K562 (cell line): Measurements from ENCODE around the gene IGF2. TPM values are rescaled to one million over a fixed set of nuclear protein-coding genes. Genes with fewer than 3 reads are reported as not detected.

ENCODE experiments used
- ATAC-seq: fragments of 200-7000 bp; cut with Tn5 transposase; 3 replicates; pipeline ENCODE4 v1.9.1; 2020; ENCODE audit warnings: moderate library complexity
- BruUV-seq: library from RNA; stranded (reverse); fragments of 400-500 nt; replicated peaks from 2 replicates; lab custom pipeline; 2021; lab: Mats Ljungman, UMichigan
- CTCF ChIA-PET: fragments of 300-600 bp; formaldehyde crosslinking; extraction: SDS; loops from one replicate; lab custom pipeline; 2021; ENCODE audit warnings: low intra/inter-chr PET ratio; lab: Yijun Ruan, JAX
- POLR2A ChIA-PET: fragments of 300-600, 350-650 bp; sonication (Branson Sonifier 250); formaldehyde crosslinking; extraction: SDS; loops from one replicate; lab custom pipeline; 2021; ENCODE audit warnings: antibody characterized with exemption, inconsistent platforms; lab: Yijun Ruan, JAX
- DNase-seq, 4 experiments: peaks; one replicate each; pipeline versions ENCODE4 v3.0.0 to v3.0.0-alpha.2; 2011 to 2018; ENCODE audit warnings: low spot score in 3 of 4, mixed read lengths in 3 of 4; ENCODE audit errors: extremely low read depth in 1 of 4
- FAIRE-seq: peaks from 2 replicates; lab custom pipeline; 2011; peaks lifted over from hg19 to GRCh38; lab: Jason Lieb, UNC
- H2AFZ ChIP-seq: 2 replicates; pipeline ENCODE4 v1.6.0; 2011; ENCODE audit warnings: low read depth, low read length, control low read depth, inconsistent platforms
- H3K27ac ChIP-seq: fragments of 200-600 bp; 3 replicates; pipeline ENCODE4 v1.8.0; 2011; ENCODE audit warnings: low read depth, mild to moderate bottlenecking, control low read depth, inconsistent platforms, low read length, moderate library complexity, mixed read lengths; ENCODE audit errors: extremely low read depth
- H3K27me3 ChIP-seq, 2 experiments: fragments of 300-600 bp in 1 of 2; 2 replicates in 1 of 2; 3 replicates in 1 of 2; pipeline versions ENCODE4 v1.6.0 to v1.8.0; 2011; ENCODE audit warnings: inconsistent platforms in 2 of 2, low read length in 2 of 2, mild to moderate bottlenecking in 1 of 2, mixed read lengths in 1 of 2, moderate library complexity in 1 of 2; ENCODE audit not compliant: control insufficient read depth in 2 of 2, insufficient read depth in 2 of 2
- H3K36me3 ChIP-seq: fragments of 300-600 bp; 3 replicates; pipeline ENCODE4 v1.8.0; 2011; ENCODE audit warnings: mild to moderate bottlenecking, low read length, inconsistent platforms; ENCODE audit not compliant: control insufficient read depth, insufficient read depth
- H3K4me1 ChIP-seq, 2 experiments: fragments of 200-600 bp in 1 of 2; replicated peaks in 1 of 2; 2 replicates in 1 of 2; 3 replicates in 1 of 2; pipeline versions ENCODE4 v1.5.1 to v1.8.0; 2011; ENCODE audit warnings: inconsistent platforms in 2 of 2, low read length in 2 of 2, mild to moderate bottlenecking in 1 of 2, mixed read lengths in 1 of 2, moderate library complexity in 1 of 2; ENCODE audit not compliant: control insufficient read depth in 2 of 2, insufficient read depth in 2 of 2
- H3K4me2 ChIP-seq: 2 replicates; pipeline ENCODE4 v1.6.1; 2011; ENCODE audit warnings: low read length, control low read depth, inconsistent platforms, mixed read lengths; ENCODE audit not compliant: insufficient read depth
- H3K4me3 ChIP-seq: fragments of 200-600 bp; sonication (generic), shearing (Covaris generic); 2 replicates; pipeline ENCODE4 v1.5.1; 2016; ENCODE audit warnings: control low read depth, inconsistent platforms
- H3K79me2 ChIP-seq: fragments of 200-600 bp; 3 replicates; pipeline ENCODE4 v1.8.0; 2011; ENCODE audit warnings: low read length, inconsistent platforms; ENCODE audit not compliant: control insufficient read depth, insufficient read depth
- H3K9ac ChIP-seq, 2 experiments: 2 replicates each; pipeline versions ENCODE4 v1.6.0 to v1.6.1; 2011; ENCODE audit warnings: low read depth in 2 of 2, low read length in 2 of 2, control low read depth in 1 of 2, inconsistent platforms in 1 of 2, mild to moderate bottlenecking in 1 of 2, mixed read lengths in 1 of 2; ENCODE audit not compliant: insufficient read depth in 1 of 2
- H3K9me1 ChIP-seq: one replicate; pipeline ENCODE4 v1.6.0; 2011; ENCODE audit warnings: inconsistent platforms, mild to moderate bottlenecking, low read length, moderate library complexity; ENCODE audit not compliant: control insufficient read depth, insufficient read depth
- H3K9me3 ChIP-seq: replicated peaks from 2 replicates; pipeline ENCODE4 v1.5.1; 2011; ENCODE audit warnings: low read depth, low read length, inconsistent platforms; ENCODE audit not compliant: control insufficient read depth, insufficient read depth
- H4K20me1 ChIP-seq: replicated peaks from 2 replicates; pipeline ENCODE4 v1.6.1; 2011; ENCODE audit warnings: low read length, inconsistent platforms, mixed read lengths; ENCODE audit not compliant: control insufficient read depth, insufficient read depth
- CREM ChIP-seq: IDR thresholded peaks from 2 replicates; pipeline ENCODE4 v1.6.1; 2014; ENCODE audit warnings: antibody characterized with exemption, low read depth
- ETS2 ChIP-seq: IDR thresholded peaks from 2 replicates; pipeline ENCODE4 v1.6.1; 2016; ENCODE audit warnings: borderline replicate concordance, missing genetic modification characterization, mild to moderate bottlenecking, moderate library complexity, missing compliant biosample characterization; ENCODE audit not compliant: poor library complexity, severe bottlenecking
- PRPF4 ChIP-seq: fragments of 200-400 bp; formaldehyde crosslinking; IDR thresholded peaks from one replicate; pipeline ENCODE4 v1.6.1; 2017; ENCODE audit warnings: low read length, low read depth, mild to moderate bottlenecking; ENCODE audit not compliant: insufficient read depth, poor library complexity, severe bottlenecking
- TEAD4 ChIP-seq, 2 experiments: sonication (generic) in 1 of 2; formaldehyde crosslinking in 1 of 2; IDR thresholded peaks; 2 replicates each; pipeline versions ENCODE4 v1.6.1 to v1.8.0; 2012 to 2022; ENCODE audit warnings: borderline replicate concordance in 1 of 2, inconsistent platforms in 1 of 2, low read length in 1 of 2, mild to moderate bottlenecking in 1 of 2, missing genetic modification reagents in 1 of 2
- TSC22D4 ChIP-seq: fragments of 450-650 bp; IDR thresholded peaks from 2 replicates; pipeline ENCODE4 v1.6.1; 2016; ENCODE audit warnings: missing genetic modification characterization, missing biosample characterization, control low read depth
- WGBS: fragments of 100-300 bp; shearing (Covaris generic); methylation state at CpG from one replicate; pipeline ENCODE4 v1.1.6; 2016; ENCODE audit warnings: low coverage, mixed read lengths; ENCODE audit not compliant: insufficient coverage; ENCODE audit errors: missing lambda C conversion rate; 5-methylcytosine and 5-hydroxymethylcytosine counted together
- in situ Hi-C: fragments of 300-500 bp; cut with MboI; formaldehyde crosslinking; loops from 4 replicates; pipeline ENCODE4 v1.15.0; 2018; ENCODE audit warnings: inconsistent platforms, mixed read lengths
- intact Hi-C: fragments of 100-400 bp; cut with micrococcal nuclease; formaldehyde crosslinking; loops from 2 replicates; pipeline ENCODE4 v1.14.2; 2022
- polyA plus RNA-seq, 8 experiments: library from polyadenylated mRNA; depleted of rRNA in 4 of 8; stranded (reverse) in 5 of 8; unstranded in 3 of 8; fragments of >200 nt; fragmentation: Nextera tagmentation in 2 of 8; fragmentation: Illumina TruSeq in 1 of 8; extraction: Ambion mirVana in 2 of 8; extraction: Trizol in 1 of 8; gene quantifications; 2 replicates each; pipeline versions ENCODE4 v1.2.1 to v1.2.3, GENCODE V29; 2011 to 2014; ENCODE audit warnings: inconsistent platforms in 1 of 8, missing spikeins in 1 of 8
- total RNA-seq, 7 experiments: library from RNA; depleted of rRNA in 6 of 7; stranded (reverse); fragments of >200 nt in 6 of 7; fragmentation: Illumina TruSeq in 2 of 7; extraction: Trizol in 2 of 7; gene quantifications; 2 replicates each; pipeline versions ENCODE4 v1.2.1 to v1.2.3, GENCODE V29; 2011 to 2021; ENCODE audit warnings: low replicate concordance in 1 of 7
- TF ChIP-seq, protein P1 (sequence below): sonication (generic); formaldehyde crosslinking; IDR thresholded peaks from 2 replicates; pipeline ENCODE4 v1.8.0; 2022; ENCODE audit warnings: missing genetic modification reagents, mild to moderate bottlenecking, borderline replicate concordance
- TF ChIP-seq, protein P2 (sequence below): fragments of 250-450 bp; sonication (Bioruptor Pico); IDR thresholded peaks from 2 replicates; pipeline ENCODE4 v1.5.0; 2021

Gene IGF2
- total and polyA plus RNA-seq, 9 of the 15 experiments (the other 6 are each of a cell fraction or from before 2014, with no cell fraction given), result 0.16 TPM; not detected in 8

DNA sequence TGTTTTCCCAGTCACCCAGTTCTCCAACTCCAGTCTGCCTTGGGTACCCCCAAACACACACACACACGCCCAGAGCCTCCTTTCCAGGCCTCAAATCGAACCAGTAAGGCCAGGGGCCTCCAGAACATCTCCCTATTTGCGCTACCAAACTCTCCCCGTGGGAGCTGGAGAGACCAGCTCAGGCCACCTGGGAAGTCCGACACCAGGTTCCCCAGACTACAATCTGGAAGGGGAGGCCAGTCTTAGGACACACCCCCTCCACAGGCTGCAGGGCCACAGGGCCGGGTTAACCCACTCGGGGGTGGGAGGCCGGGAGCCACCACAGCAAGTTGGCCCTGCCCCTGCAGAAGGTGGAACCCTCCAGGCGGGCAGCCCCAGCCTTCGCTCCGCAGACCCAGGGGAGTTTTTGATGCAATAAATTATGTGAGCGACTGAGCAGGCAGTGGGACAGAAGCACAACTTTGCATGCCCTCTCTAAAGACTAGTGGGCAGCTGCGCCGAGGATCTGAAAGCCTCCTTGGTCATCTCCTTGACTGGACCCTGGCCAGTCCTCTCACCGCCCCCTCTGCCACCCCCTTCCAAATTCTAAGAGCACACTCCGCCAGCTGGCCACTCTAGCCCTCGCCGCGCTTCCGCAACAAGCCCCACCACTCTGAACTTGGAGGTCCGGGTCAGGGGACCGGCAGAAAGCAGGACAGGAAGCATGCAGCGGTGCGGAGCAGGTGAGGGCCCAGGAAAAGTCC, 2.8 kb downstream of the IGF2 start:
- peaks cover 0 to 30% of the 10 kb centered on the region in 2 experiments; a peak in 2 of 5 replicates for H3K4me1 ChIP-seq
- no peak overlapping the region for H3K27ac ChIP-seq
- no peak for ATAC-seq
- H3K9ac ChIP-seq, result no peak overlapping the region
- H3K79me2 ChIP-seq, result no peaks in the 10 kb centered on the region
- H3K9me3 ChIP-seq, result 0 out of 2 replicates have a peak, but pooled peaks cover 2% of the 10 kb centered on the region
- H3K27me3 ChIP-seq, result peaks cover 11 to 53% of the 10 kb centered on the region in 2 experiments; a peak in 3 of 5 replicates
- POLR2A ChIA-PET, result no interaction called here
- H3K4me2 ChIP-seq, result no peak overlapping the region
- TF ChIP-seq TSC22D4 (tag), result no peak
- no peak for TF ChIP-seq TEAD4 (IDR thresholded peaks at IDR 0.05; ENCODE audit: low read length)
- no peak for TF ChIP-seq TEAD4 (CRISPR knock-in tag; IDR thresholded peaks at IDR 0.05; ENCODE audit: borderline replicate concordance)
- TF ChIP-seq, protein P1, sequence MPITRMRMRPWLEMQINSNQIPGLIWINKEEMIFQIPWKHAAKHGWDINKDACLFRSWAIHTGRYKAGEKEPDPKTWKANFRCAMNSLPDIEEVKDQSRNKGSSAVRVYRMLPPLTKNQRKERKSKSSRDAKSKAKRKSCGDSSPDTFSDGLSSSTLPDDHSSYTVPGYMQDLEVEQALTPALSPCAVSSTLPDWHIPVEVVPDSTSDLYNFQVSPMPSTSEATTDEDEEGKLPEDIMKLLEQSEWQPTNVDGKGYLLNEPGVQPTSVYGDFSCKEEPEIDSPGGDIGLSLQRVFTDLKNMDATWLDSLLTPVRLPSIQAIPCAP (CRISPR knock-in tag), result no peak
- no peak for TF ChIP-seq PRPF4
- no peak for TF ChIP-seq ETS2 (tag)
- no peak for TF ChIP-seq CREM
- TF ChIP-seq, protein P2, sequence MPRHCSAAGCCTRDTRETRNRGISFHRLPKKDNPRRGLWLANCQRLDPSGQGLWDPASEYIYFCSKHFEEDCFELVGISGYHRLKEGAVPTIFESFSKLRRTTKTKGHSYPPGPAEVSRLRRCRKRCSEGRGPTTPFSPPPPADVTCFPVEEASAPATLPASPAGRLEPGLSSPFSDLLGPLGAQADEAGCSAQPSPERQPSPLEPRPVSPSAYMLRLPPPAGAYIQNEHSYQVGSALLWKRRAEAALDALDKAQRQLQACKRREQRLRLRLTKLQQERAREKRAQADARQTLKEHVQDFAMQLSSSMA, result no peak
- CTCF ChIA-PET, result no interaction called here
- WGBS, result 6% methylated on average over 24 of the region's 24 CpGs
- no peaks in the 10 kb centered on the region for H3K36me3 ChIP-seq
- no peak overlapping the region for H3K4me3 ChIP-seq
- intact Hi-C loops, result no loop called here
- H3K9me1 ChIP-seq, result no peaks in the 10 kb centered on the region
- BruUV-seq, result no TSS peak
- no peak for DNase-seq
- H2AFZ ChIP-seq, result no peak overlapping the region
- H4K20me1 ChIP-seq, result no peaks in the 10 kb centered on the region
- FAIRE-seq, result no peak
- in situ Hi-C loops, result no loop called here
